GM19452 (cell line): ENCODE results near the gene GABARAPL1.

Experiments
- ATAC-seq: cut with Tn5 transposase; IDR thresholded peaks from one replicate; pipeline ENCODE4 v1.9.1; 2021; ENCODE audit not compliant: unreplicated experiment

GABARAPL1 gene

GRCh38 chr12:10226731-10227130, 14.1 kb downstream of the GABARAPL1 start:
- ATAC-seq = no peak

GRCh38 chr12:10227648-10228047, 15.0 kb downstream of the GABARAPL1 start:
- ATAC-seq = no peak

DNA sequence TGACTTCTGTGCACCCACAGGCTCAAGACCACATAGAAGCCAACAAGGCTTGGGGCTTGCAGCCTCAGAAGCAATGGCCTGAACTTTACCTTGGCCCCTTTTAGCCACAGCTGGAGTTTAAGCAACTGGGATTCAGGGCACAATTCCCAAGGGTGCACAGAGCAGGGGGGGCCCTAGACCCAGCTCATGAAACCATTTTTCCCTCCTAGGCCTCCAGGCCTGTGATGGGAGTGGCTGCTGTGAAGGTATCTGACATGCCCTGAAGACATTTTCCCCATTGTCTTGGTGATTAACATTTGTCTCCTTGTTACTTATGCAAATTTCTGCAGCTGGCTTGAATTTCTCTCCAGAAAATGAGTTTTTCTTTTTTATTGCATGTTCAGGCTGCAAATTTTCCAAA, 21.9 kb downstream of the GABARAPL1 start:
- ATAC-seq = no peak

GRCh38 chr12:10235761-10236631, 23.3 kb downstream of the GABARAPL1 start:
- ATAC-seq = no peak

DNA sequence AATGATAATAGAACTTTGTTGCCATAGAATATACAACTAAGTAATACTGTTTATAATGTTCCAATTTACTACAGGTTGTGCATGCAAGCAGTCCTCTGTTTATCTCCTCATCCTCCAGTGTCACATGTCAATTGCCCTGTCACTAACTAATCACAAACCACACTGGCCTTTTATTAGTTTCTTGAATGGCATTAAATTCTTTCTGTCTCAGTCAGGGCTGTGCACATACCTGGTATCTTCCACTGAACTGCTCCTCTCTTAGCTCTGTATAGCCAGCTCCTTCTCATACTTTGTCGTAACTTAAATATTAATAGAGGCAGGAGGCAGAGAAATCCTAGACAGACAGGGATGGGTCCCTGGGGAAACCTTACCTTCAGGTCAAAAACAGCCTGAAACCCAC, 24.0 kb downstream of the GABARAPL1 start:
- ATAC-seq = no peak

DNA sequence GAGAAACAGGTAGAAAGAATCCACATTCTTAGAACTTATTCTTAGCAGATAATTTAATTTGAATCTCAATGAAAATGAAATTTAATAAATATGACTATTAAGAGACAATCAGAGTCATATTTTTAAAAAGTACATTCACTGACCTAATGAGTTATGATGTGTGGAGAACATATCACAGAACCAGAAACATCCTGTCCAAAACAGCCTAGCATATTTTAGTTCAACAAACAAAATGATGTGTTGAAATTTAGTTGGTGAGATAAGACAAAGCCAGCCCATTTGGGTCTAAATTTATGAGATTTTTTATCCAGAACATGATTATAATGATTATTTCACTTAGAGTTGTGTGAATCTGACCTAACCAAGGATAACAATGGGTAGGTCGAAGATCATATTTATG, 25.8 kb downstream of the GABARAPL1 start:
- no peak for ATAC-seq

- ATAC-seq = no peak
These were observed 28.6 kb downstream of the GABARAPL1 start for GRCh38 chr12:10241290-10241689.

- ATAC-seq = no peak
These were observed 29.1 kb downstream of the GABARAPL1 start for GRCh38 chr12:10241727-10242126.

GRCh38 chr12:10242539-10242938, 29.9 kb downstream of the GABARAPL1 start:
- ATAC-seq = no peak

DNA sequence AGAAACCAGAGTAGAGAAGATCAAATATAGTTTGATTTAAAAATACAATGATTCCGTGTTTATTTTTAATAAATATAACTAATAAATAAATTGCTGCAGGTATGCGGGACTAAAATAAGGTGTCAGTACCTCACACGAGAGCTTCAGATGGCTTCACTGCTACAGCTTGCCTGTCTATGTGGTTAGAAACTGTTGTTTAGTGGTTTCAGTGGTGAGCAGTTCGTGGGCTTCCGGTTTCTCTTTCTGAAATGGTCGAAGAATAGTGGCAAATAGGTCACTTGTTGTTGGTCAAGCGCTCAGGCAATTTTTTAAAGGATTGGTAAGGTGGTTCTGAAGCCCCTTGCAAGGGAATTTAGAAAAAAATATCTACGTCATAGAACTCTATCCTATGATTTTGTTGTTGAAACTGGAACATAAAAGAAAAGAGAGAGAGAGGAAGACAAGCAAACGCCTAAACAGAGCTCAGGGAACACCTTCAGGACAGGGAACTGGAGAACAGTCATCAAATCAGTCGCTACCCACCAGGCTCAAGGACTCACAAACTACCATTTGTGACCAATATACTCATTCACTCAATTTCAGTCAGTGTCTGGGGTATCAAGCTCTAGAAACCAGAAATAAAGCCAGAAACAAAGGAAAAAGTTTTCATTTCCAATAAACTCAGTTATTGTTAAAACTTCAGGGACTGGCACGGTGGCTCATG, 31.3 kb downstream of the GABARAPL1 start:
- ATAC-seq = peak; percentile 93

DNA sequence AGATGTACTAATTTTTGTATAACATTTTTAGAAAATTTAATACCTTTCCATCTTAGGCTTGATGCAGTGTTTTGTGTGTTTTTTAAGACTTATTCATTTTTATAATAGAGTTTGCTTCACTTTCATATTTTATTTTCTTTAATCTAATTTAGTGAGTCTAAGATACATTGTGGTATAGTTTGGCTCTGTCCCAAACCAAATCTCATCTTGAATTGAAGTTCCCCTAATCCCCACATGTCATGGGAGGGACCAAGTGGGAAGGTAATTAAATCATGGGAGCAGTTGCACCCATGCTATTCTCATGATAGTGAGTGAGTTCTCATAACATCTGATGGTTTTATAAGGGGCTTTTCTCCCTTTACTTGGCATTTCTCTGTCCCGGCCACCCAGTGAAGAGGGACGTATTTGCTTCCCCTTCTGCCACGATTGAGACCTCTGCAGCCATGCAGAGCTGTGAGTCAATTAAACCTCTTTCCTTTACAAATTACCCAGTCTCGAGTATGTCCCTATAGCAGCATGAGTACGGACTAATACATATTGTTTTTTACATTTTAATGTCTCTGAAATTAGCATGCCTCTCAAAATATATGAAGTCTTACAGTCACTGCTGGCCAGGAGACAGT, 34.9 kb downstream of the GABARAPL1 start:
- no peak for ATAC-seq

- no peak for ATAC-seq
These were observed 37.2 kb downstream of the GABARAPL1 start for GRCh38 chr12:10249690-10250455.

DNA sequence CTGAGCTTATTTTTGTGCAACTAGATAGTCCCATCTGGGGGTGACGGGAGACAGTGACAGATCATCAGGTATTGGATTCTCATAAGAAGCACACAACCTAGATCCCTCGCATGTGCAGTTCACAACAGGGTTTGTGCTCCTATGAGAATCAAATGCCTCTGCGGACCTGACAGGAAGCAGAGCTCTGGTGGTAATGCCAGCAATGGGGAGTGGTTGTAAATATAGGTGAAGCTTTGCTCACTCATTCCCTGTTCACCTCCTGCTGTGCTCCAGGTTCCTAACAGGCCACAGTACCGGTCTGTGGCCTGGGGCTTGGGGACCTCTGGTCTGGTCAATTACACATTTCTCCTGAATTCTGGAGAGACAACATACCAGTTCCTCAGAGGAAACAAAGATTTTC, 39.0 kb downstream of the GABARAPL1 start:
- ATAC-seq = no peak

DNA sequence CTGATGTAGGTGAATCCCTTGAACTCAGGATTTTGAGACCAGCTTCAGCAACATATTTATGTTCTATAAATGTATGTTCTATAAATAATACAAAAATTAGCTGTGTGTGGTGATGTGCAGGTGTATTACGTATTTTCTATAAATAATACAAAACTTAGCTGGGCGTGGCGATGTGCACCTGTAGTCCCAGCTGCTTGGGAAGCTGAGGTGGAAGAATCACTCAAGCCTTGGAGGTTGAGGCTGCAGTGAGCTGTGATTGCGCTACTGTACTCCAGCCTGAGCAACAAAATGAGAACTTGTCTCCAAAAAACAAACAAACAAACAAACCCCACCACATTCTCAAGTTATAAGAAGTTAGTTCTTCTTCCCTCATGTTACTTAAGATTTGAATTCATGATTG, 39.5 kb downstream of the GABARAPL1 start:
- no peak for ATAC-seq

GRCh38 chr12:10256064-10256463, 43.4 kb downstream of the GABARAPL1 start:
- no peak for ATAC-seq

DNA sequence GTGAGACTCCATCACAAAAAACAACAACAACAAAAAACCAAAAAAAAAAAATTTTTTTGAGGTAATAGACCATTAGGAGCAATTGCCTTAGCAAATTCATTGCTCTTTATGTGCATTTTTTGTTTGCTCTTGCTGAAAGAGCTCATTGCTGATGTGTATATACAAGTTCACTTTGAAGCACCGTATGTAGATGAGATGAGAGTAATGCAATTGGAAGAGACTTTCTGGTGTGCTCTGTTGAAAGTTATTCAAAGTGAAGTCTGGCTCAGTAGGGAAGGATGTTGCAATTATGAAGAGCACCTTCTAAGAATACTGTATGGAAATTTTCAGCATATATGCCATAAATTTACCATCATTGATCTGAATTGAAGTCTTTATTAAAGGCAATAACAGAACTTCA, 48.2 kb downstream of the GABARAPL1 start:
- ATAC-seq = no peak

GRCh38 chr12:10268037-10268436, 55.4 kb downstream of the GABARAPL1 start:
- ATAC-seq = no peak

DNA sequence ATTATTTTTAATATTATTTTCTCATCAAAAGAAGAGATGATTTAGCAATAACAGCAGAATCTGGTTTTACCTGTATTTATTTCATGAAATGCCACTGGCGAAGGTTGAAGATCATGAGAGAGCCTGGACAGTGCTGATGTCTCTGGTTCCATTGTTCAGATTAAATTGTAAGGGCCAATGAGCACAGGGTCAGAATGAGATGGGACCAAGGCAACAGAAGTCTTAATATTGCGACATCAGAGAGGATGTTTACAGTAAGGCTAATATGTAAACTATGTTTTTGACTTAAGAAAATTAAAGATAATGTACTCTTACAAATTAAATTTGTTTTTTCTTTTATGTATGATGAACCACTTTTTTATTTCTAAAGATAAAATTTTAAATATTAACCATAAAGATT, 59.8 kb downstream of the GABARAPL1 start:
- no peak for ATAC-seq
